Measurements from ENCODE around the gene GPHN.
"Not testable (repeated sequence)": the region's sequence is repeated elsewhere in the genome, so short reads cannot be mapped to it uniquely, and the experiment has no call there.

The GPHN gene

GRCh38 chr14:66501592-66501991 lies 6.4 kb upstream of the GPHN start:
- H3K4me3 ChIP-seq (ENCODE audit: low read depth, low read length), result no peak overlapping the region

GRCh38 chr14:66502836-66503235 lies 5.1 kb upstream of the GPHN start:
- not testable (repeated sequence) for H3K4me3 ChIP-seq (ENCODE audit: low read depth, low read length)

DNA sequence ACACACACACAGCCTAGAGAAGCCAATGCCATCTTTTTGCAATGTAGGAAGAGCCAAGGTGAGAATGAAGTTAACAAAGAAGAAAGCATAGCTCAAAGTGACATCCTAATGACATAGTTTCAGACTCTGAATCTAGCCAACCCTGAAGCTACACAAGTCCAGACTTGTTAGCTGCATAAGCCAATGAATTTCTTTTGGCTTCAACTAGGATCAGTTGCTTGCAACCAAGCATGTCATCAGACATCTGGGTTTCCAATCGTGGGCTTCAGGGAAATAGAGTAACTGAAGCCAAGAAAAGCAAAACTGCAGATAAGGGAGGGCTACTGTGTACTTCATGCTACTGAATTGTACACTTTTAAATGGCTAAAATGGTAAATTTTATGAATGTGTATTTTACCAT lies 4.4 kb upstream of the GPHN start:
- no peak overlapping the region for H3K4me3 ChIP-seq (ENCODE audit: low read depth, low read length)

GRCh38 chr14:66507181-66507721 lies 696 bp upstream of the GPHN start:
- H3K4me3 ChIP-seq (ENCODE audit: low read depth, low read length), result peak overlapping the region; percentile 98

DNA sequence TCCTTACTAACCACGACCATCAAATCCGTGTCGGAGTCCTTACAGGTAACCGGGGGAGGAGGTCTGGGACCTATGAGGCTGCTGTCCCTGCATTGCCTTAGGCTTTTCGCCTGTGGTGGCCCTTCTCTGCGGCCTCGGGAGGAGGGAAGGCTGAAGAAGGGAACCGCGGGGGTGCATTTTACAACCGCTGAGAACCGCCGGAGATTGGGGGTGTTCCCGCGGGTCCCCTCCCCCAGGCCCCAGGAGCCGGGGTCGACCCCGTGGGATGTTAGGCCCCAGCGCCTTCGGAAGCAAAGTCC lies 549 bp downstream of the GPHN start:
- peak overlapping the region; percentile 98 for H3K4me3 ChIP-seq (ENCODE audit: low read depth, low read length)

DNA sequence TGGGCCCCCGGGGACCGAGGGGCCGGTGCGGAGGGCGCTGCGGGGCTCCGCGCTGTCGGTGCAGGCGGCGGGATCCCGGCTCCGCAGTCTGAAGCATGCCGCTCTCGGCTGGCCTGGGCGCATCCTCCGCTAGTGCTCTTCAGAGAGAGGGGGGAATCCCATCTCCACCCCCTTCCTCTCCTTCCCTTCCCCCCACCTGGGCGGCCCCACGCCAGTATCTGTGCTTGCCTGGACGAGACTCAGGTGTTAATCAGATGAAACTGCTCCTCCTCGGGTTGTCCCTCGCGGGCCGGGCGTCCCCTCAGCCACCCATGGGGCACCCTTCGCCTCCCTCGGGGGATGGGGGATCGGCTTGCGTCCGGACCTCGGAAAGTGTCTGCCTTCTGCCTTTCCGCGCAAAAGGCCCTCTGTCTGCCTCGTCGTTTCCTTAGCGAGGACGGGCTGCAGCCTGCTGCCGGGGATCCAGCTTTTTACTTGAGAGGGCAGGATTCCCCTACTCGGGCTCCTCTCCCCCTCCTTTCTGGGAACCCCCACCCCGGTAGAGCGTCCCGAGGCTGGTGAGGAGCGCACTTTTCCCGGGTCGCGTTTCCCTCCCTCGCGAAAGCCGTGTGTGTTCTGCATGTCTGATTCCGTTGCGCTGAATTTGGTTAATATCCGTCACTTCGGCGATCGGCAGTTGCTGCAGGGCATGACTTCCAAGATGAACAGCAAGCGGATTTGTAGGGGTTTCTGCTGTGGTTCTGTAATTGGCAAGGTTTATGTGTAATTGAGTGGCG lies 1.1 kb downstream of the GPHN start:
- H3K4me3 ChIP-seq (ENCODE audit: low read depth, low read length), result peak overlapping the region; percentile 98

- H3K4me3 ChIP-seq (ENCODE audit: low read depth, low read length), result peak overlapping the region; percentile 98
These were observed 1.9 kb downstream of the GPHN start for GRCh38 chr14:66509874-66510273.

- H3K4me3 ChIP-seq (ENCODE audit: low read depth, low read length), result no peak overlapping the region
These were observed 3.9 kb downstream of the GPHN start for GRCh38 chr14:66511849-66512248.

GRCh38 chr14:66514213-66514612 lies 6.3 kb downstream of the GPHN start:
- no peak overlapping the region for H3K4me3 ChIP-seq (ENCODE audit: low read depth, low read length)

- H3K4me3 ChIP-seq (ENCODE audit: low read depth, low read length), result no peak overlapping the region
These were observed 22.6 kb downstream of the GPHN start for GRCh38 chr14:66530526-66530925.

GRCh38 chr14:66539034-66539433 lies 31.1 kb downstream of the GPHN start:
- H3K4me3 ChIP-seq (ENCODE audit: low read depth, low read length), result no peak overlapping the region

DNA sequence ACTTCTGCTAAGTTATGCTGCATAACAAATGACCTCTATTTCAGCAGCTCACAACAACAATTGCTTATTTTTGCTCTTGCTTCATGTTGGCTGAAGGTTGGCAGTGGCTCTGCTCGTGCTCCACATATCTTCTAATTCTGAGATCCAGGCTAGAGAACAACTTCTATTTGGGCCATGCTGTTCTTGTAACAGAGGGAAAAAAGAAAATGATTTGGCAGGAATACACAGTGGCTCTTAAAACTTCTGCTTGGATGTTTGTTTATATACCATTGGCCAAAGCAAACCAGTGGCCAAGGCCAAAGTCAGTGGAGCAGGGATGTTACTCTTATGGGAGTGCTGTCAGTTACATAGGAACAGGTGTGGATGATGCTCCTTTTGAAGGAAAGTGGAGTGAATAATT lies 32.1 kb downstream of the GPHN start:
- no peak overlapping the region for H3K4me3 ChIP-seq (ENCODE audit: low read depth, low read length)

DNA sequence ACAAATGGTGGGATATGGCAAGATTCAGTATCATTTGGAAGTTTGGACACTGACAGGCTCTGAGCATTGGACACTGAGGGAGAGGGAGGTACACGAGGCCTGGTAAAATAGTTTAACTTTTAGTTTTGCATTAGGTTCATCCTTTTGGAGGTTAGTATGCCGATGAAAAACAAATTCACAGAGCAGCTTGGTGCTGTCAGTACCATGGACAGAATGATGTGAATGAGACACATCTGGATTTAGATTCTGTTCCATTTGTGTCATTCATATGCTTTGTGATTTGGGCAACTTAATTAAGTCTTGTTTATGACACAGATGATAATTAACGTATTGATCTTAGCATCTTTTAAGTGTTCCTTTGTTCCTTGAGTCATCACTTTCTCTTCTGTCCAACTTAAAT lies 33.7 kb downstream of the GPHN start:
- no peak overlapping the region for H3K4me3 ChIP-seq (ENCODE audit: low read depth, low read length)

- H3K4me3 ChIP-seq (ENCODE audit: low read depth, low read length), result no peak overlapping the region
These were observed 36.0 kb downstream of the GPHN start for GRCh38 chr14:66543996-66544395.

DNA sequence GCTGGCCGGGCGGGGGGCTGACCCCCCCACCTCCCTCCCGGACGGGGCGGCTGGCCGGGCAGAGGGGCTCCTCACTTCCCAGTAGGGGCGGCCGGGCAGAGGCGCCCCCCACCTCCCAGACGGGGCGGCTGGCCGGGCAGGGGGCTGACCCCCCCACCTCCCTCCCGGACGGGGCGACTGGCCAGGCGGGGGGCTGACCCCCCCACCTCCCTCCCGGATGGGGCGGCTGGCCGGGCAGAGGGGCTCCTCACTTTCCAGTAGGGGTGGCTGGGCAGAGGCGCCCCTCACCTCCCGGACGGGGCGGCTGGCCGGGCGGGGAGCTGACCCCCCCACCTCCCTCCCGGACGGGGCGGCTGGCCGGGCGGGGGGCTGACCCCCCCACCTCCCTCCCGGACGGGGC lies 37.2 kb downstream of the GPHN start:
- H3K4me3 ChIP-seq (ENCODE audit: low read depth, low read length), result not testable (repeated sequence)

- not testable (repeated sequence) for H3K4me3 ChIP-seq (ENCODE audit: low read depth, low read length)
These were observed 37.8 kb downstream of the GPHN start for GRCh38 chr14:66545751-66546150.

- no peak overlapping the region for H3K4me3 ChIP-seq (ENCODE audit: low read depth, low read length)
These were observed 55.8 kb downstream of the GPHN start for GRCh38 chr14:66563731-66564130.

DNA sequence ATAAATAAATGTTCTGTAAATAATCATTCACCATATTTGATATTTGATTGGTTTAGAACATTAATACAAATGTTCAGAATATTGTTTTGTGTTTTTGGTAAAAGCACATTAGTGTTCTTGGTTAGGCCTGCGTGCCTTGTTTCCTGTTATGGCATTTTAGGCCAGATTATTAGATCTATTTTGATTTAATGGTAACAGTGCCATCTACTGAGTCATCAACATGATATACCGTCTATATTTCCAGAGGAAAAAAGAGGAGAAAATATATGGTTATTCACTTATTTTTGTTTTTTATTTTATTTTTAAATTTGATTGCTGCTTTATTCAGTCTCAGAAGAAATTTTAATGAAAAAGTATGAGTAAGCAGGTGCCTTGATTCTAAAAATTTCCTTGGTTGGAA lies 60.3 kb downstream of the GPHN start:
- H3K4me3 ChIP-seq (ENCODE audit: low read depth, low read length), result no peak overlapping the region

- H3K4me3 ChIP-seq (ENCODE audit: low read depth, low read length), result no peak overlapping the region
These were observed 64.9 kb downstream of the GPHN start for GRCh38 chr14:66572826-66573225.

GRCh38 chr14:66575014-66575413 lies 67.1 kb downstream of the GPHN start:
- H3K4me3 ChIP-seq (ENCODE audit: low read depth, low read length), result no peak overlapping the region

DNA sequence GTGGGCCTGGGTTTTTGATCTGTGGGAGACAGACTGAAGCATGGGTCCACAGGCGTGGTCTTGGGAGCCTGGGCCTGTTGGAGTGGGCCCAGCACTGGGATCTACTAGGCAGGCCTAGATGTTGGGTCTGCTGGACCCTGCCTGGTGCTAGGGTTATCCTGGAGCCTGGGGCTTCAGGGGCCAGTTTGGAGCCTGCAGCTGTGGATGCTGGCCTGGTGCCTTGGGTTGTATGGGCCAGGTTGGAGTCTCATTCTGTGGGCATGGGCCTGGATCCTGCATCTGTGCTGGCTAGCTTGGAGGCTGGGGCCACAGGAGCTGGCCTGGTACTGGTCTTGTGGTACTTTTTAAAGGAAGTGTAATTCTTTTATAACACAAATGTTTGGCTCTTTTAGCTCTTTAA lies 68.0 kb downstream of the GPHN start:
- no peak overlapping the region for H3K4me3 ChIP-seq (ENCODE audit: low read depth, low read length)

DNA sequence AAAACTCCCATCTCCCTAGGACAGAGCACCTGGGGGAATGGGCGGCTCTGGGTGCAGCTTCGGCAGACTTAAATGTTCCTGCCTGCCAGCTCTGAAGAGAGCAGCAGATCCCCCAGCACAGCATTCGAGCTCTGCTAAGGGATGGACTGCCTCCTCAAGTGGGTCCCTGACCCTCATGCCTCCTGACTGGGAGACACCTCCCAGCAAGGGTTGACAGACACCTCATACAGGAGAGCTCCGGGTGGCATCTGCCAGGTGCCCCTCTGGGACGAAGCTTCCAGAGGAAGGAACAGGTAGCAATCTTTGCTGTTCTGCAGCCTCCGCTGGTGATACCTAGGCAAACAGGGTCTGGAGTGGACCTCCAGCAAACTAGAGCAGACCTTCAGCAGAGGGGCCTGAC lies 79.8 kb downstream of the GPHN start:
- H3K4me3 ChIP-seq (ENCODE audit: low read depth, low read length), result not testable (repeated sequence)

GRCh38 chr14:66595394-66595793 lies 87.4 kb downstream of the GPHN start:
- no peak overlapping the region for H3K4me3 ChIP-seq (ENCODE audit: low read depth, low read length)

All from iPS-11a (cell line).